Activated CD4-positive, alpha-beta memory T cell treated with anti-CD3 and anti-CD28 coated beads for 36 hours (primary cell): ENCODE data around the gene CDK14. TPM values are rescaled to one million over a fixed set of nuclear protein-coding genes. Genes with fewer than 3 reads are reported as not detected.

ENCODE experiments used
- CTCF ChIA-PET: fragments of 350-600 bp; sonication (Branson Sonifier 250); formaldehyde crosslinking; loops from one replicate; lab custom pipeline; 2021; ENCODE audit warnings: antibody characterized with exemption, inconsistent platforms; lab: Charles Lee
- POLR2A ChIA-PET: fragments of 350-600 bp; sonication (Branson Sonifier 250); formaldehyde crosslinking; loops from one replicate; lab custom pipeline; 2021; ENCODE audit warnings: antibody characterized with exemption; lab: Charles Lee
- DNase-seq: peaks from one replicate; pipeline ENCODE4 v3.0.0-alpha.2; 2020
- H3K27ac Mint-ChIP-seq: one replicate; pipeline ENCODE4 v1.8.0; 2021; ENCODE audit warnings: mixed read lengths
- H3K27me3 Mint-ChIP-seq: one replicate; pipeline ENCODE4 v1.8.0; 2021; ENCODE audit warnings: mixed read lengths
- H3K36me3 Mint-ChIP-seq: one replicate; pipeline ENCODE4 v1.8.0; 2021; ENCODE audit warnings: mixed read lengths
- H3K4me1 Mint-ChIP-seq: one replicate; pipeline ENCODE4 v1.8.0; 2021; ENCODE audit warnings: low read depth, mixed read lengths
- H3K4me3 Mint-ChIP-seq: one replicate; pipeline ENCODE4 v1.8.0; 2021; ENCODE audit warnings: mild to moderate bottlenecking, mixed read lengths
- H3K9me3 Mint-ChIP-seq: one replicate; pipeline ENCODE4 v1.8.0; 2021; ENCODE audit warnings: mixed read lengths
- intact Hi-C: fragments of 100-400 bp; cut with micrococcal nuclease; formaldehyde crosslinking; loops from one replicate; pipeline ENCODE4 v1.15.1; 2023
- total RNA-seq, 2 experiments: library from RNA; stranded (reverse); gene quantifications; one replicate each; pipeline ENCODE4 v1.2.3, GENCODE V29; 2021

Gene CDK14
- total RNA-seq, 2 experiments from 2014 or later: not detected

DNA sequence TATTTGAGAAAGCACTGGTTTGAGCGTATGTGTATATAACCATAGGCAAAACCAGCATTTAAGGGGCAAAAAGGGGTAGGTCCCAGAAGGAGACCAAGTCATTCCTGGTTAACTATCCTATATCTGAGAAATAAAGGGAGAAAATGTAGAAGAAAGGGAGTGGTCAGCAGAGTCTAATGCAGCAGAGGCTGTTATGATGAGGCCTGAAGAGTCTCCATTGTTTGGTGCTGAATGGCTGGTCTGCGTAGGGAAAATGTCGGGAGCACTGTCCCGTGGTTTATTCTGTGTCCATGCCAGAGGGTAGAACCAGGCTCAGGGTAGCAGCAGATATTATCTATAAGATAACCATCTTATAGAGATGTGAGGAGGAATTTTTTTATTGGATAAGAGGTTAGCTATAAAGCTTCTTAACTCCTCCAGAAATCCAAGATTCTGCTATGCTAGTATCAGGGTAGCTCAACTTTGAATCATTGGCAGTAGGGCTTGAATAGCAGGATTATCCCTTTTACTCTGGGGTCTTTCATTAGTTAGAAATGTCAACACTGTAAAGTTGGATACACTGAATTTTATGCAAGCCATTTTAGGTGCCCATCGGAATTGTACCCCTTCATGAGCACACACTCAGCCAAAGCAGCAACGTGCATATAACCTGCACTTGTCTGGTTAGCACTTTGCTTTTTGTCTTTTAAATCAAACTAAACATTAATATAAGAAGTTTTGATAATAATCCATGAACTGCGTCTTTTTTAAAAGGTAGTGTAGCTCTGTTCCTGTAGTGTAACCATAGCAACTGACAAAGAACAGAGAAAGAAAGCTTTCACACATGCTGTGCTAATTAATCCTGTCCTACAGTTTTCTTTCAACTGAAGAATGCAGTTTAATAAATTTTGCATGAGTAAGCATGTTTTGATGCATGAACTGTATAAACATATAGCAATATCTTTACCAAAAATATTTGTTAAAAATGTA lies 356.1 kb downstream of the CDK14 start:
- no peak overlapping the region for H3K27ac Mint-ChIP-seq
- CTCF ChIA-PET: no interaction called here
- no peak overlapping the region for H3K4me3 Mint-ChIP-seq

GRCh38 chr7:90955641-90956207 lies 359.6 kb downstream of the CDK14 start:
- Mint-ChIP-seq H3K4me3 (no peak overlapping the region), H3K9me3 (peaks cover 3% of the 10 kb centered on the region)
- CTCF ChIA-PET: no interaction called here

More for the DNA sequence above, 356.1 kb downstream of the CDK14 start:
- no peaks in the 10 kb centered on the region for H3K27me3 Mint-ChIP-seq
- H3K4me1 Mint-ChIP-seq: no peaks in the 10 kb centered on the region
- H3K9me3 Mint-ChIP-seq: peaks cover 3% of the 10 kb centered on the region
- DNase-seq: no peak
- intact Hi-C loops: no loop called here
- no peaks in the 10 kb centered on the region for H3K36me3 Mint-ChIP-seq
- POLR2A ChIA-PET: interaction anchor here (0.6 kb wide), 1 partner anchor 29 kb away, joined by 3 read pairs; no protein-coding TSS in a partner anchor

DNA sequence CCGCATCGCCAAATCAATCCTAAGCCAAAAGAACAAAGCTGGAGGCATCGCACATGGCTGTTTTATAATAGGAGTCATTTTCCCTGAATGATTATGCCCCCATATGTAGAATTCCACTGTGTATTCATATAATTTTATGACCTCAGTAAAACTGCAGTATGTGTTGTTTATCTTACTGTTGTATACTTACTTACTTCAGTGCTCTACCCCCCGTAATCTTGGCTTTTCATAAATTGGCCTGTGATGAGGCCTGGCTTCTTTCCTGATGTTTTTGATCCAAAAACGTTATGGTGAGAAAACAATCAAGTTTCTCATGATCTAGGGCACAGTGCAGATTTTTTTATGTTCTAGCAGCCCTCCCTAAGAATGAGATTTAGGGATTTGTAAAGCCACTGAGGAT lies 361.8 kb downstream of the CDK14 start:
- H3K27ac Mint-ChIP-seq: no peak overlapping the region
- no peak for DNase-seq
- H3K36me3 Mint-ChIP-seq: no peaks in the 10 kb centered on the region
- ChIA-PET CTCF (no interaction called here), POLR2A (no interaction called here)
- intact Hi-C loops: no loop called here
- H3K9me3 Mint-ChIP-seq: peaks cover 3% of the 10 kb centered on the region
- no peak overlapping the region for H3K4me3 Mint-ChIP-seq
- H3K4me1 Mint-ChIP-seq: no peaks in the 10 kb centered on the region
- H3K27me3 Mint-ChIP-seq: no peaks in the 10 kb centered on the region

More at GRCh38 chr7:90955641-90956207, 359.6 kb downstream of the CDK14 start:
- Mint-ChIP-seq H3K4me1 (no peaks in the 10 kb centered on the region), H3K36me3 (no peaks in the 10 kb centered on the region), H3K27ac (no peak overlapping the region), H3K27me3 (no peaks in the 10 kb centered on the region)
- intact Hi-C loops: no loop called here
- DNase-seq: no peak
- POLR2A ChIA-PET: no interaction called here

DNA sequence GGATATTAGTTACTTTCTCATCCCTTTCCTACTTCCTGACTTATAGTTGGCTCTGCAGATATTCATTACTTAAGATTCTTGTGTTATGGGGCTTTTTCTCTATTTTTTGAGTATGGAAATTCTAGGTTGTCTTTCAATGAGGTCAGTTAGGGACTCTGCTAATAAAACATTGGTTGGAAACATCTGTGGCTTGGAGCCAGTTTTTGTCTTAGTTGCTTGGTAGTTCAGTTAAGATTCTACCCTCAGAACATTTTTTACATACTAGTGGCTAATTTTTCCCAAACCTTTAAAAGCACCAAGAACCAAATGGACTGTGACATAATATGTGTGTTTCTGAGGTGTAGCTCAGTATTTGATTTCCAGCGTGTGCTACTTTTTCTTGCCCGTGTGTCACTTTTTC lies 362.5 kb downstream of the CDK14 start:
- Mint-ChIP-seq H3K36me3 (no peaks in the 10 kb centered on the region), H3K4me3 (no peak overlapping the region), H3K27ac (no peak overlapping the region), H3K4me1 (no peaks in the 10 kb centered on the region), H3K9me3 (peaks cover 3% of the 10 kb centered on the region), H3K27me3 (no peaks in the 10 kb centered on the region)
- DNase-seq: no peak
- intact Hi-C loops: no loop called here
- ChIA-PET CTCF (no interaction called here), POLR2A (no interaction called here)

DNA sequence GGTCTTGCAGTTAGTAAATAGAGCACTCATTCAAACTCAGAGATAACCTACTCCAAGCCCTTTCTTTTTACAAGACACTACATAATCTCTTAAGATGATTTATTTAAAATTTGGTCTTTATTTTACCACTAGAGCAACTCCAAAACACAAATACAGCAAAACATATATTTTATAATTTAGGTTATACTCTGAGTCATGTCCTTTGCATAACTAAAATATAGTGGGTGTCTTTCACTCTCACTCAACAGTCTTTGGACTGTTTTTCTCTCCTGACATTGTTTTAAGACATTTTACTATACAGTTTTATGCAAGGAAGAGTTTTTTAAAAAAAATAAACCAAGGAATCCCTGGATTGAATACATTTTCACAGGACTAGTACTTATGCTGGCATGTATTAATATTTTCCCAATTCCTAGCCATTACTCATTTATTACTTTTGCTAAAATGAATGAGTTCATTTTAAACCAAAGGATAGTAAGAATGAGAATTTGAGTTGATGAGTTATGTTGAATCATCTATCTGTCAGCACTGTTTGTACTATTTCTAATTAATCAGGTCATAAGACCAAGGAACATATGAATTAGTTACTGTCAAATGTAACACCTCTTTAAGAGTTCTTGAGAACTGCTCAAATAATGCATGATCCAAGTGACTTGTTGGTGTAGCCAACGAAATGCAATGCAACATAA lies 365.1 kb downstream of the CDK14 start:
- Mint-ChIP-seq H3K9me3 (no peaks in the 10 kb centered on the region), H3K4me1 (no peaks in the 10 kb centered on the region), H3K36me3 (no peaks in the 10 kb centered on the region), H3K4me3 (no peak overlapping the region), H3K27me3 (no peaks in the 10 kb centered on the region), H3K27ac (no peak overlapping the region)
- ChIA-PET POLR2A (no interaction called here), CTCF (no interaction called here)
- intact Hi-C loops: no loop called here
- DNase-seq: no peak

DNA sequence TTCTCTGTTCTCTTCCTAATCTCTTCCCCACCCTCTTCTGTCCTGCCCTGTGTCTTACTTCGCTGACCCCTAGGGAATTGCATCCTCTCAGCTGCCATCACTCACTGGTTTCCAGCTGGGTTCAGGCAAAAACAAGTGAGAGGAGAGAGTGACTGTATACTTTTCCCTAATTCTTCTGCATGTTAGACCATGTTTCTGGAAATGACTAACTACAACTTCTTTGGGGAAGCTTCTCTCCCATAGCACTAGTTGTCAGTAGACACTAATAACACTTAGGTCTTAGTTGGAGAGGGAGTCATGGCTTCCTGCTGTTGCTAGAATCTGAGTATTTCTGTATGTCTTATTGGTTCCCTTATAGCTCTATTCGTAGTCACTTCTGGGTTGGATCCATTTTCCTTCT lies 369.1 kb downstream of the CDK14 start:
- Mint-ChIP-seq H3K36me3 (no peaks in the 10 kb centered on the region), H3K4me1 (no peaks in the 10 kb centered on the region), H3K9me3 (no peaks in the 10 kb centered on the region), H3K4me3 (no peak overlapping the region), H3K27ac (no peak overlapping the region), H3K27me3 (no peaks in the 10 kb centered on the region)
- ChIA-PET POLR2A (no interaction called here), CTCF (no interaction called here)
- no peak for DNase-seq
- intact Hi-C loops: no loop called here

- Mint-ChIP-seq H3K27me3 (no peaks in the 10 kb centered on the region), H3K36me3 (no peaks in the 10 kb centered on the region), H3K4me3 (no peak overlapping the region), H3K27ac (no peak overlapping the region), H3K9me3 (no peaks in the 10 kb centered on the region), H3K4me1 (no peaks in the 10 kb centered on the region)
- no peak for DNase-seq
- ChIA-PET CTCF (no interaction called here), POLR2A (no interaction called here)
- intact Hi-C loops: no loop called here
Measured at GRCh38 chr7:90966346-90966745, 370.2 kb downstream of the CDK14 start.

DNA sequence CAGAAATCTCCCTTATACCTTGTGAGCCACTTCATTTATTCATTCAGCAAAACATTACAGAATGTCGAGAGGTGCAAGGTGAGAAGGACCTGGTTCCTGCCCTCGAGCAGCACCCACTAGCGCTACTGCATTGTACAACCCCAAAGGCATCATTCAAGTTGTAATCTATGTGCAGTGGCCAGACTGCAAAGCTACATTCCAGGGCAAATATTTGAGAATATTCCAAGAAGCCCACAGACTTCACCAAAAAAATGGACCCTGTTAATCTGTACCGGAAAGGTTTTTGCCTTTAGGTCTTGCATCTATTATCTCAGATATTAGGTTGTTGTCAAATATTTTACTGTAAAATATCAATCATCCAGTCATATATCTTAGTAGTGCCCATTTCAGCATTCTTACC lies 372.8 kb downstream of the CDK14 start:
- CTCF ChIA-PET: no interaction called here
- Mint-ChIP-seq H3K9me3 (peaks cover 7% of the 10 kb centered on the region), H3K4me1 (no peaks in the 10 kb centered on the region), H3K27me3 (no peaks in the 10 kb centered on the region), H3K36me3 (no peaks in the 10 kb centered on the region), H3K4me3 (no peak overlapping the region), H3K27ac (no peak overlapping the region)
- DNase-seq: no peak
- intact Hi-C loops: no loop called here
- POLR2A ChIA-PET: no interaction called here

GRCh38 chr7:90972906-90973550 lies 376.9 kb downstream of the CDK14 start:
- Mint-ChIP-seq H3K36me3 (no peaks in the 10 kb centered on the region), H3K27ac (no peak overlapping the region), H3K27me3 (no peaks in the 10 kb centered on the region), H3K4me1 (no peaks in the 10 kb centered on the region), H3K4me3 (no peak overlapping the region), H3K9me3 (peaks cover 20% of the 10 kb centered on the region)
- CTCF ChIA-PET: no interaction called here
- POLR2A ChIA-PET: no interaction called here
- intact Hi-C loops: no loop called here
- DNase-seq: no peak

DNA sequence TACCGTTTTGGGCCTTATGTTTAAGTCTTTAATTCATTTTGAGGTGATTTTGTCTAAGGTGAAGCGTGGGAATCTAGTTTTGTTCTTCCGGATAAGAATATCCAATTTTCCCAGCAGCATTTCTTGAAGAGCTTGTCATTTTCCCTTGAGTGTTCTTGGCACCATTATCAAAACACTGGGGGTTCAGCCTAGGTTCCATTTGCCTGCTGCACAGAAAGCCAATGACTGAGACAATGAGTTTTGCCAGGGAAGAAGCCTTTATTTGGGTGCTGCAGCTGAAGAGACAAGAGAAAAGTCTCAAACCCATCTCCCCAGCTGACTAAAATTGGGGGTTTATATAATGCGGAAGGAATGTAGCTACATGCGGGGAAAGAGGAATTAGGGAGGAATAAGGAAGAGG lies 380.9 kb downstream of the CDK14 start:
- POLR2A ChIA-PET: no interaction called here
- no peak overlapping the region for H3K27ac Mint-ChIP-seq
- no peaks in the 10 kb centered on the region for H3K4me1 Mint-ChIP-seq
- H3K36me3 Mint-ChIP-seq: no peaks in the 10 kb centered on the region
- CTCF ChIA-PET: no interaction called here
- no peak overlapping the region for H3K4me3 Mint-ChIP-seq
- DNase-seq: no peak
- H3K9me3 Mint-ChIP-seq: peaks cover 26% of the 10 kb centered on the region
- intact Hi-C loops: no loop called here
- no peaks in the 10 kb centered on the region for H3K27me3 Mint-ChIP-seq

DNA sequence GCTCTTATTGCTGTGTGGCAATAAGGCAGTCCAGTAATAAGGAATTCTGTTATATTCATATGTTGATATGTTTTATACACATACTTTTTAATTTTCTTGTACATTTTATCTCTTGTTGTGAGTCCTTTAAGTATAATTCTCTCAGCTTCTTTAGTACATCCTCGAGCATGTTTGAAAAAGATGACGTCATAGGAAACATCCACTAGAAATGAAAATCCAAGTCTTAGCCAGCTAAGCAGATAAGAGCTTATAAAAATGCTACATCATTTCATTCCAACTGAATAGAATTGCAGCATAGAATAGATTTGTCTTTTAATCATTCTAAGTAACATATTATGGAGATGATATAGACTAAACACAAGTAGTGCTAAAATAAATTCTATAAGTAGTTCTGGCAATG lies 384.4 kb downstream of the CDK14 start:
- no peak for DNase-seq
- Mint-ChIP-seq H3K27me3 (no peaks in the 10 kb centered on the region), H3K27ac (no peak overlapping the region), H3K4me3 (no peak overlapping the region), H3K36me3 (no peaks in the 10 kb centered on the region), H3K4me1 (no peaks in the 10 kb centered on the region), H3K9me3 (peaks cover 30% of the 10 kb centered on the region)
- ChIA-PET CTCF (no interaction called here), POLR2A (no interaction called here)
- intact Hi-C loops: no loop called here

DNA sequence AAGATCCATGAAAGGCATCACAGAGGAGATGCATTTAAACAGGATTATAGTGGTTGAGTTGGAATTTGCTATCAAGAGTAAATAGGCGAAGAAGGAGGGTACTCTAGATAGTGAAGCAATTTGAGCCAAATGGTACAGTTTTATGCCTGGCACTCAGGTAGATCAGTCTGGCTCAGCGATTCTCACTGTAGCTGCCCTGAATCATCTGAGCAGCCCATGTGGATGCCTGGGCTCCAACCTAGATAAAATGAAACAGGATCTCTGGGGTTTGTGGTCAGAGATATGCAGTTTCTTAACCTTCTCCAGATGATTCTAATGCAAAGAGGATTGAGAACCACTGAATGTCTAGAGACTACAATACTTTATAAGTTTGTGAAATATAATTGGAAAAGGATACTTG lies 386.1 kb downstream of the CDK14 start:
- Mint-ChIP-seq H3K27me3 (no peaks in the 10 kb centered on the region), H3K9me3 (peaks cover 21% of the 10 kb centered on the region), H3K4me1 (no peaks in the 10 kb centered on the region), H3K27ac (no peak overlapping the region), H3K36me3 (no peaks in the 10 kb centered on the region), H3K4me3 (no peak overlapping the region)
- ChIA-PET POLR2A (no interaction called here), CTCF (no interaction called here)
- intact Hi-C loops: no loop called here
- no peak for DNase-seq
